ENCODE measurements around the gene LRRC27.

Gene LRRC27

DNA sequence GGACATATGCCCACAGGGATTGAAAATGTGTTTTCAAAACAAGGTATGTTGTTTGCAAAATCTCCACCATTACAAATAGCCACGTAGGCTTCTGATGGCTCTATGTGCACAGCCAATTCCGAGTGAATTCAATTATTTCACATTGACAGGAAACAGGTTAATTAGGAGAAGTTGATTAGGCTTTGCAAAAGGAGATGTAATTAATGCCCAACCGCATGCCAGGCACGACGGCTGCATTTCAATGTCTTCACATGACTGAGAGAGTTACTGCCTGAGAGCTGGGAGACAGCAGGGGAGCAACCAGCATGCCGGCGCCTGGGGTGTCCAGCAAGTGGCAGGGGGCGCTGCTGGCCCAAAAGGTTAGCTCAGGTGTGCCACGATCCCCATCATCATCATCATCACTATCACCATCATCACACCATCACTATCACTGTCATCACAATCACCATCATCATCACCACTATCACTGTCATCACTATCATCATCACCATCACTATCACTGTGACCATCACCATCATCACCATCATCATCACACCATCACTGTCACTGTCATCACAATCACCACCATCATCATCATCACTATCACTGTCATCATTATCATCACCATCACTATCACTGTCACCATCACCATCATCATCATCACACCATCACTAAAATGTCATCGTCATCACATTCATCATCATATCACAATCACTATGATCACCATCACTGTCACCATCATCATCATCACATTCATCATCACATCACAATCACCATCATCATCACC lies 95.2 kb downstream of the LRRC27 start:
- DNase-seq (ENCODE audit: low read depth) = no peak

DNA sequence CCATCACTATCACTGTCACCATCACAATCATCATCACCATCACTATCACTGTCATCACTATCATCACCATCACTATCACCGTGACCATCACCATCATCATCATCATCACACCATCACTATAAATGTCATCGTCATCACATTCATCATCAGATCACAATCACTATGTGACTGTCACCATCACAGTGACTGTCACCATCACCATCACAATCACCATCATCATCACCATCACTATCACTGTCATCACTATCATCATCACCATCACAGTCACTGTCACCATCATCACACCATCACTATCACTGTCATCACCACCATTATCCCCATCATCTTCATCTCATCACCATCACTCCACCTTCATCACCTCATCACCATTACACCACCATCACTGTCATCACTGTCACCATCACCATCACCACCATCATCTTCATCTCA lies 96.0 kb downstream of the LRRC27 start:
- DNase-seq (ENCODE audit: low read depth) = no peak

DNA sequence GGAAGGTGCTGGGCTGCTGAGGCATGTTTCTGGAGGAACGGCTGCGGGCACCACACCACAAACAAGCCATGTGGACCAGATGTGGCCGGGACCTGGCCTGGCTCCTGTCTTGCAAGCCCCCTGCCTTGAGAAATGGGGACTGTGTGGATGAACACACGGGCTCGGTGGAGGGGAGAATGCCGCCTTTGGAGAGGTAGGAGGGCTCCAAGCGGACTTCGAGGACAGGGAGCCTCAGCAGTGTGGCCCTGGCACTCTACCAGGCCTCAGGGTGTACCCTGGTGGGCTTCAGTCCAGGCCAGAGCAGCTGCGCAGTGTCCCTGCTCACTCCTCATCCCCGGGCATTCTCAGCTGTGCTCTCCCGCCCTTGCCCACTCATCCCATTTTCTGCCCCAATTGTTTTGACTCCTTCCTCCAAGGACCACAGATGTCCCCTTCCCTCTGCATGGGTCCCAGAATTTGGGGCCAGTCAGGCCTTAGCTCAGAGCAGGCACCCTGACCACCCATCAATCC lies 96.5 kb downstream of the LRRC27 start:
- DNase-seq (ENCODE audit: low read depth) = no peak

Data from stimulated activated CD8-positive, alpha-beta memory T cell treated with anti-CD3 and anti-CD28 coated beads, Interleukin-12 subunit alpha, Interleukin-12 subunit beta, amount 100 ng/mL, for 4 hours (primary cell).